Measurements from ENCODE around the gene ENPP4. TPM values are rescaled to one million over a fixed set of nuclear protein-coding genes. Genes with fewer than 3 reads are reported as not detected.

The ENPP4 gene, protein sequence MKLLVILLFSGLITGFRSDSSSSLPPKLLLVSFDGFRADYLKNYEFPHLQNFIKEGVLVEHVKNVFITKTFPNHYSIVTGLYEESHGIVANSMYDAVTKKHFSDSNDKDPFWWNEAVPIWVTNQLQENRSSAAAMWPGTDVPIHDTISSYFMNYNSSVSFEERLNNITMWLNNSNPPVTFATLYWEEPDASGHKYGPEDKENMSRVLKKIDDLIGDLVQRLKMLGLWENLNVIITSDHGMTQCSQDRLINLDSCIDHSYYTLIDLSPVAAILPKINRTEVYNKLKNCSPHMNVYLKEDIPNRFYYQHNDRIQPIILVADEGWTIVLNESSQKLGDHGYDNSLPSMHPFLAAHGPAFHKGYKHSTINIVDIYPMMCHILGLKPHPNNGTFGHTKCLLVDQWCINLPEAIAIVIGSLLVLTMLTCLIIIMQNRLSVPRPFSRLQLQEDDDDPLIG
- total RNA-seq (2012; rRNA removed) (under 0.01 TPM in 2 replicates), polyA plus RNA-seq (2012; rRNA removed) (0.03 and 0.04 TPM in 2 replicates), Bru-seq, nascent RNA (percentile 11 among the genes with signal in this experiment), BruChase-seq, experiment 1, labeled RNA remaining after a 6-hour chase (percentile 13 among the genes with signal in this experiment), BruChase-seq, experiment 2, labeled RNA remaining after a 2-hour chase (percentile 13 among the genes with signal in this experiment)
- not detected in 2 replicates for polyA plus RNA-seq (2012; cell fraction: cytosol; rRNA removed)
- polyA plus RNA-seq (2012; cell fraction: nucleus; rRNA removed; ENCODE audit: low replicate concordance), result 0.03 TPM in 1 of 2 replicates, not detected in the other
- long read RNA-seq, result 0 reads

DNA sequence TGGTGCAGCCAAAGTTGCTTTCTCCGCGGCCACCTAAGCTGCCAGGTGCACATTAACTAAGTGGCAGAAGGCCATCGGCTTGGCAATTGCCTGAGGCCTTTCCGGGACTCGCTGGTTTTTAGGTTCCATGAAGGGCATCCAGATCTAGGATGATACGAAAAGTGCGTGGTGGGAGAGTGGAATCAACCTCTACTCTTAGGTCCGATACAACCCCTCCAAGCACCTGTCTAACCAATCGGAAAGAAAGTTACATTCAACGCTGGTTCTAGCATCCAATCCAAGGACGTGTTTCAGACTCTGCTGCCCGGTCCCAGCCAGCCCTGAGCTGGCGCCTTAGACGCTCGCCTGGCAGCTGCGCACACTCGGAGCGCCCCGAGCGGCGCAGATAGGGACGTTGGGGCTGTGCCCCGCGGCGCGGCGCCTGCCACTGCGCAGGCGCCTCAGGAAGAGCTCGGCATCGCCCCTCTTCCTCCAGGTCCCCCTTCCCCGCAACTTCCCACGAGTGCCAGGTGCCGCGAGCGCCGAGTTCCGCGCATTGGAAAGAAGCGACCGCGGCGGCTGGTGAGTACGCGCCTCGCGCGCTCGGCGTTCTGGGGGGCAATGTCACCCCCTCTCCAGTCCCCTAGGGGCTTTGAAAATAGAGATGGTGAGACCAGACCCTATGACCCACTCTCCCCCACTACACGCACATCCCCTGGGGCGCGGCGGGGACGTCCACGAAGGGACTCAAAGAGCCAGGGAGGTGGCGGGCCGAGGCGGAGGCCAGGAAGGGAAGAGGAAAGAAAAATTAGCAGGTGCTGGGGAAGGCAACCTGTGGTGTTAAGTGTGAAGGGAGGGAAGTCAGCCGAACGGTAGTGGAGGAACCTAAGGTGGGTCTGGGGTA, at the start of gene ENPP4:
Gene ENPP4, plus strand, starts transcription at position 361 of the 883 bp plus-strand sequence. CDS start 9,595 bp downstream, outside the sequence.
- Histone ChIP-seq H3K9me3 (ENCODE audit: control insufficient read depth, insufficient read depth, low read length) (no peaks in the 10 kb centered on the region), H2AK9ac (replicated peaks; ENCODE audit: low read depth, low read length, poor library complexity) (no peak within 1 kb of the TSS), H3K23ac (ENCODE audit: low read depth, low read length) (no peak within 1 kb of the TSS), H2BK5ac (ENCODE audit: low read depth, low read length, poor library complexity, severe bottlenecking) (no peak within 1 kb of the TSS), H3K27ac (ENCODE audit: insufficient read depth, low read length) (no peak within 1 kb of the TSS), H3K4me2 (ENCODE audit: low read depth, low read length) (no peak within 1 kb of the TSS), H3K79me1 (ENCODE audit: low read depth in 1 of 2, low read length in 2 of 2) (no peaks in the 10 kb centered on the region), H4K20me1 (ENCODE audit: insufficient read depth, low read length) (no peaks in the 10 kb centered on the region), H3K4me1 (ENCODE audit: control insufficient read depth, insufficient read depth, low read length) (no peaks in the 10 kb centered on the region), H3K27me3 (ENCODE audit: control insufficient read depth, insufficient read depth, low read length) (peaks cover 5% of the 10 kb centered on the region), H3K36me3 (ENCODE audit: control insufficient read depth, insufficient read depth, low read length) (no peaks in the 10 kb centered on the region), H2BK15ac (ENCODE audit: low read depth, low read length) (no peak within 1 kb of the TSS), H4K5ac (ENCODE audit: low read depth, low read length) (no peak within 1 kb of the TSS), H3K14ac (replicated peaks; ENCODE audit: low read depth, low read length) (no peak within 1 kb of the TSS), H3K9ac (ENCODE audit: low read depth, low read length) (no peak within 1 kb of the TSS), H4K91ac (ENCODE audit: insufficient read depth, low read depth, low read length) (no peak within 1 kb of the TSS), H3K56ac (ENCODE audit: extremely low read depth, insufficient read depth, low read length) (no peak within 1 kb of the TSS), H3K9me1 (ENCODE audit: insufficient read depth, low read length) (no peaks in the 10 kb centered on the region), H2BK20ac (ENCODE audit: low read depth, low read length) (no peak within 1 kb of the TSS), H3K4me3 (ENCODE audit: insufficient read depth, low read depth, low read length) (peak within 1 kb of the TSS; percentile 7; the same call in 1 of the 2 replicates), H3K18ac (ENCODE audit: low read depth, low read length) (no peak within 1 kb of the TSS), H2AFZ (replicated peaks; ENCODE audit: low read length, poor library complexity) (peak within 1 kb of the TSS; percentile 67), H2BK120ac (ENCODE audit: low read depth, low read length) (no peak within 1 kb of the TSS), H2AK5ac (ENCODE audit: low read depth, low read length) (no peak within 1 kb of the TSS), H4K8ac (ENCODE audit: low read depth in 2 of 2, low read length in 2 of 2) (no peak within 1 kb of the TSS), H3K4ac (ENCODE audit: low read depth, low read length) (no peak within 1 kb of the TSS)
- no TSS peak for BruUV-seq (replicated peaks)
- in situ Hi-C loops (cut with MboI; ENCODE audit: low sequenced_read_pairs), result no loop called here
- 1% methylated on average over 10 of the region's 61 CpGs; no CpG with 5 or more reads in 1 of the 2 experiments for WGBS, 2 experiments (ENCODE audit: extremely low coverage in 2 of 2, insufficient read length in 1 of 2)
- ChIA-PET POLR2A (ENCODE audit: unreplicated experiment) (no interaction called here), CTCF (no interaction called here)
- dilution Hi-C loops (cut with HindIII; ENCODE audit: low sequenced_read_pairs, unreplicated experiment), result no loop called here
- intact Hi-C loops (cut with micrococcal nuclease), result no loop called here
- DNase-seq, result peak; percentile 23
- ATAC-seq (ENCODE audit: low read depth), result peak; percentile 90
- TF ChIP-seq, protein P1, sequence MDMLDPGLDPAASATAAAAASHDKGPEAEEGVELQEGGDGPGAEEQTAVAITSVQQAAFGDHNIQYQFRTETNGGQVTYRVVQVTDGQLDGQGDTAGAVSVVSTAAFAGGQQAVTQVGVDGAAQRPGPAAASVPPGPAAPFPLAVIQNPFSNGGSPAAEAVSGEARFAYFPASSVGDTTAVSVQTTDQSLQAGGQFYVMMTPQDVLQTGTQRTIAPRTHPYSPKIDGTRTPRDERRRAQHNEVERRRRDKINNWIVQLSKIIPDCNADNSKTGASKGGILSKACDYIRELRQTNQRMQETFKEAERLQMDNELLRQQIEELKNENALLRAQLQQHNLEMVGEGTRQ (IDR thresholded peaks at IDR 0.05; ENCODE audit: low read depth, low read length), result no peak
- TF ChIP-seq SMC3 (IDR thresholded peaks at IDR 0.05; ENCODE audit: low read depth, low read length), result no peak
- no peak for TF ChIP-seq CHD1 (IDR thresholded peaks at IDR 0.05; ENCODE audit: low read depth, low read length)
- TF ChIP-seq NFE2L2 (IDR thresholded peaks at IDR 0.05; ENCODE audit: low read depth, low read length), result no peak
- TF ChIP-seq, protein P2, sequence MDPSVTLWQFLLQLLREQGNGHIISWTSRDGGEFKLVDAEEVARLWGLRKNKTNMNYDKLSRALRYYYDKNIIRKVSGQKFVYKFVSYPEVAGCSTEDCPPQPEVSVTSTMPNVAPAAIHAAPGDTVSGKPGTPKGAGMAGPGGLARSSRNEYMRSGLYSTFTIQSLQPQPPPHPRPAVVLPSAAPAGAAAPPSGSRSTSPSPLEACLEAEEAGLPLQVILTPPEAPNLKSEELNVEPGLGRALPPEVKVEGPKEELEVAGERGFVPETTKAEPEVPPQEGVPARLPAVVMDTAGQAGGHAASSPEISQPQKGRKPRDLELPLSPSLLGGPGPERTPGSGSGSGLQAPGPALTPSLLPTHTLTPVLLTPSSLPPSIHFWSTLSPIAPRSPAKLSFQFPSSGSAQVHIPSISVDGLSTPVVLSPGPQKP (IDR thresholded peaks at IDR 0.05; ENCODE audit: borderline replicate concordance, low read depth, low read length), result no peak
- TF ChIP-seq MAFK (IDR thresholded peaks at IDR 0.05; ENCODE audit: low read depth, low read length), result no peak
- TF ChIP-seq BHLHE40 (IDR thresholded peaks at IDR 0.05; ENCODE audit: low read depth, low read length), result no peak
- TF ChIP-seq CEBPB (IDR thresholded peaks at IDR 0.05; ENCODE audit: low read depth, low read length), result no peak
- no peak for TF ChIP-seq RAD21 (IDR thresholded peaks at IDR 0.05; ENCODE audit: low read length)
- no peak for TF ChIP-seq FOS (IDR thresholded peaks at IDR 0.05; ENCODE audit: low read depth, low read length)
- TF ChIP-seq MAZ (IDR thresholded peaks at IDR 0.05; ENCODE audit: borderline replicate concordance, low read depth, low read length), result no peak

Data from IMR-90 (cell line).